Stimulated activated naive CD8-positive, alpha-beta T cell treated with anti-CD3 and anti-CD28 coated beads, Interleukin-15, Interleukin-2, amounts not matched to agents 100 U/mL and 50 U/mL, for 24 hours (primary cell): ENCODE data around the gene PRKAG2.

Source experiments
- ATAC-seq: fragments of 150-1000 bp; cut with Tn5 transposase; one replicate; pipeline ENCODE4 v1.10.0; 2021
- DNase-seq: peaks from one replicate; pipeline ENCODE4 v3.0.0; 2021

PRKAG2 gene

DNA sequence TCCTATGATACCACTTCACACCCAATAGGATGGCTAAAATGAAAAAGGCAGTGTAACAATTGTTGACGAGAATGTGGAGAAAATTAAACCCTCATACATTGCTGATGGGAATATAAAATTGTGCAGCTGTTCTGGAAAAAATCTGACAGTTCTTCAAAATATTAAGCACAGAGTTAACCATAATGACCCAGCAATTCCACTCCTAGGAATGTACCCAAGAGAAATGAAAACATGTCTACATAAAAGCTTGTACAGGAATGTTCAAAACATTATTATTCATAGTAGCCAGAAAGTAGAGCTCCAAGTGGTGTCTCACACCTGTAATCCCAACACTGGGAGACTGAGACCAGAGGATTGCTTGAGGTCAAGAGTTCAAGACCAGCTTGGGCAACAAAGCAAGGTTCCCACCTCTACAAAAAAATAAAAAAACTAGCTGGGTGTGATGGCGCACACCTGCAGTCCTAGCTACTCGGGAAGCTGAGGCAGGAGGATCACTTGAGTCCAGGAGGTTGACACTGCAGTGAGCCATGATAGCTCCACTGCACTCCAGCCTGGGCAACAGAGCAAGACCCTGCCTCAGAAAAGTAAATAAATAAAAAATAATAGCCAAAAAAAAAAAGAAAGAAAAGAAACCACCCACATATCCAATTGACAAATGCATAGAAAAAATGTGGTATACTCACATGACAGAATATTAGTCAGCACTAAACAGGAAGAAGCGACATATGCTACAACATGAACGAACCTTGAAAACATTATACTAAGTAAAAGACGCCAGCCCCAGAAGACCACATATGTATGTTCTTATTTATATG, 362.2 kb downstream of the PRKAG2 start:
- DNase-seq (no peak), ATAC-seq (no peak)

DNA sequence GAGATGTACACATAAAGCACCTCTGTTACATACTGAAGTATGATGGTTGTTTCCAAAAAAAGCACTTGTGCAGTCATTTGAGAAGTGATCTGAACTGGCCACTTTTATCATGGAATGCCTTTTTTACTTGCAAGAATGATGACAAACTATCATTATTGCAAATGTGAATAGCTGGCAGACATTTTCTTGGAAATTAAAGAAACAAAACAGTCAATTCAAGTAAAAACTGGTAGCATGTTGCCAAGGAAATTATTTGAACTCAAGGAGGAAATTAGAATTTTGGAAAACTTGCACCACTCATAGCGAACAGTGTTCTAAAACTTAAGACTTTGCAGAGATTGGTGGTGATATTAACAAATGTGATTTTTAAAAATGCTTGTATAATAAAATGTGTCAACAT, 363.8 kb downstream of the PRKAG2 start:
- no peak for ATAC-seq

DNA sequence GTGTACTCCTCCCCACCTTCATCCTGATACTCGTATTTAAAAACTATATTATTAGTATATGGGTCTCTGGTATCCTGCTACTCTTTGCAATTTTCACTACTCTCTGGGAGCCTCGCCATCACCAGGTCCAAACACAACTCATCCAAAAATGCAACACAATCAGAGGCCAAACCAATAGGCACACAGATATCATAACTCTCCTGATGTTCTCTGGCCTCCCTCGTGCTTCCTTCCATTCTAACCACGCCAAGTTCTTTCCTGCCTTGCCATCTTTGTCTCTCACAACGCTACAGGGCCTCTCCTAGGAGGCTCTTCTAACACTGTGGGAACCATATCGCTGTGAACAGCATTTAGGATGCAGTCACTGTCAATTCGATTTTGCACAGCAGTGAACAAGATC, 364.6 kb downstream of the PRKAG2 start:
- ATAC-seq: no peak
- no peak for DNase-seq

More for the DNA sequence above, 363.8 kb downstream of the PRKAG2 start:
- DNase-seq: no peak

DNA sequence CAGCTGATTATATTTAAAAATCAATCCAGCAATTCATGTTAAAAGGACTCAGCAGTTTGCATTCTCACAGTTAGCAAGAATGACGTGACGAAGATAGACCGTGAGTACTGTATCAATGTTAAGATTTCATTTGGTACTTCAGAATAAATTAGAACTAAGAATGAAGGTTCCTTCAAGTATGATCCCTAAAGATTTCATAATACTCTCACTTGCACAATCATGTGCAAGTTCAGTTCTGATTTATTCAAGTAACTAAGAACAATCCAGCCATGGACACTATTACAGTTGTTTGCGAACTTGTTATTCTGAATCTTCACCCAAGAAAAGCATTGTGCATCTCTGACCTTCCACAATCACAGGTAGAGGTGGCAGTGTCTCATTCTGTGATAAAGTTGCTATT, 365.0 kb downstream of the PRKAG2 start:
- DNase-seq: no peak
- no peak for ATAC-seq

DNA sequence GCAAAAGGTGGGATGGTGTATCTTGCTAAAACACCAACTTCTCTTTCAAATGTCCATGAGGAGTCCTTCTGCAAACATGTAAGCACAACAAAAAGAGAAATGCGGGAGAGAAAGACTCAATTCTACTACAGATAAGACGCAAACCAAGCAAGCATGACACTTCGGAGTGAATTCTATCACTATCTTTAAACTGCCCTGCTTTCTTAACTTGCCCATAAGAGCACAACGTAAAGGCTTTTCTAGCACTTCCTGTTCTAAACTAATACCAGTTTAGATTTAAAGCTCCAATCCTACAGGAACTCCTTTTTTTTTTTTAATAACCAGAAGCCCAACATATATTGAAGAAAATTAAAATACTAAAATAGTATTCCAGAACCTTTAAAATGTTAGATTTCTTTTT, 365.6 kb downstream of the PRKAG2 start:
- DNase-seq (no peak), ATAC-seq (no peak)

DNA sequence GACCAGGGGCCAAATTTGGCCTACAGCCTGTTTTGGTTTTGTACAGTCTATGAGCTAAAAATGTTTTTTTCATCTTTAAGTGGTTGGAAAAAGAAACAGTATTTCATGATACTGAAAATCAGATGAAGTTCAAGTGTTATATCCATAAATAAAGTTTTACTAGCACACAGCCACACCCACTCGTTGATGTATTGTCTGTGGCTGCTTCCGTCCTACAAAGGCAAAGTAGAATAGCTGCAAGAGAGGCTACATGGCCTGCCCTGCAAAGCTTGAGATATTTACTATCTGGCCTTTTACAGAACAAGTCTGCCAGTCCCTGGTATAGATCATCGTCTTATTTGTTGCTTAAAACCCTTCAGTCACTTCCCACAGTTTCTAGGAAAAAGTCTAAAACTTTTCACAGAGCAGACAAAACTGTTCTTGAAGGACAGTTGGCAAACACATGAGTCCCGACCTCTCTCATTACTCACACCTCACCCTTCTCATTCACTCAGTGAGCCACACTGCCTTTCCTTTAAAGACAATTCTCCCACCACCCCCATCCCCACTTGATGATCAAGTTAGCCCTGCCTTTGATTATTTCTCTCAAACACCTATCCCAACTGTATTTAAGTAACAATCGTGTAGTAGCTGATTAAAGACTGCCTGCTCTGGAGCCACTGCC, 367.1 kb downstream of the PRKAG2 start:
- peak; percentile 17 for ATAC-seq
- no peak for DNase-seq

DNA sequence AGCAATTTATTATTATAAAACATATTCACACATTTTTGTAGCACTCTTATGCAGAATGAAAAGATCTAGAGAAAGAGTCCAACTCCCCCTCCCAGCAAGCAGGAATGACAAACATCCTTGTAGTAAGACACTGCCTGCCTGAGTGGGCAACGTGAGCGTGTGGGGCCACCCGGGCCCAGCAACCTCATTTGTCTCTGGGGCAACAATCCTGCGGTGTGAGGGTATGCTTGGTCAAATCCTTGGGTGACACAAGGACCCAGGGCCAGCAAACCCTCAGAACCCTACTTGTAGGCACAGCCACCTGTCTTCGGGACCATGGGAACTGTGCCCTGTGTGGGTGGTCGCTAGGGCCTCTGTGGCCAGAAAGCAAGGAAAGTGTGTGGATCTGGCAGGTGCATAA, 367.9 kb downstream of the PRKAG2 start:
- no peak for ATAC-seq

DNA sequence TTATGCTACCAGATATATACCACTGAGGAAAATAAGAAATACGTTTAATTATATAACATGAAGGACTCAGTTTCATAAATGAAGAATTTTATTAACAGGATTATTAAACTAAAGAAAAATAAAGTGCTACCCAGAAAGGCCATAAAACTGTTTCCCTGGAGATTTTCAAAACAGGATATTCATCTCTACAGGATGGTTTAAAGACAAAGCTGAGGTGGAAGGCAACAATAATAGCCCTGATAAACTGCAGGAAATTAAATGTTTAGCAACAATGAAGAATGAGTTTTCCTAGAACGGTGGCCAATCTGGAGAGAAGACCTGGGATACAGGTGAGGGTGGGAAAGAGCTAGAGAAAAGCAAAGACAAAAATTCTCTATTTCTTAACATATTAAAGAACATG, 369.1 kb downstream of the PRKAG2 start:
- no peak for ATAC-seq
- DNase-seq: no peak

More for the DNA sequence above, 367.9 kb downstream of the PRKAG2 start:
- DNase-seq: no peak

DNA sequence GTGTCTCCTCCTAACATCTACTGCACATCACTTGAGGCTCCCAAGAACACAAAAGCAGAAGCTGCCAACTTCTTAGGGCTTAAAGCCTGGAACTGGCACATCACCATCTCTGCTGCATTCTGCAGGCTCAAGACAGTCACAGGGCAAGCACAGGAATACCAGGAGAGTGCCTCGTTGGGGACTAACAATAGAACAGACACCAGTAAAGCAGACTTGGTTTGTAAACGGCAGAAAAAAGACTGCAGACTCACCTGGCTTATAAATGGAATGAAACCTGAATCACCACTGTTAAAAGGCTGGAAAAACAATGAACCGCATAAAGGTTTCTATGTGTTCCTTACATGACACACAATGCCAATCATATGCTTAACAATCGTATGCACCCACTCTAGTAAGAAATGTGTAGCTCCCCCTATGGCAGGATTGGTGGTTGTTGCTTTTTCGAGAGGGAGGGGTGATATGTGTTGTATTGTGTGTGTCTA, 370.0 kb downstream of the PRKAG2 start:
- DNase-seq (no peak), ATAC-seq (no peak)
